NB4 (cell line): ENCODE results near the gene KCNT2.
"Not testable (repeated sequence)": the region's sequence is repeated elsewhere in the genome, so short reads cannot be mapped to it uniquely, and the experiment has no call there.

Source experiments
- DNase-seq: peaks from one replicate; pipeline ENCODE4 v3.0.0; 2010; ENCODE audit warnings: low read depth
- H3K4me3 ChIP-seq: one replicate; pipeline ENCODE4 v1.5.1; 2011; ENCODE audit warnings: mild to moderate bottlenecking, low read depth, low read length, moderate library complexity
- CTCF ChIP-seq: IDR thresholded peaks from one replicate; pipeline ENCODE4 v1.5.1; 2012; ENCODE audit warnings: low read depth, low read length
- MAX ChIP-seq: IDR thresholded peaks from 2 replicates; pipeline ENCODE4 v1.6.1; 2011; ENCODE audit warnings: low read depth, low read length
- MYC ChIP-seq: IDR thresholded peaks from 2 replicates; pipeline ENCODE4 v1.6.1; 2011; ENCODE audit warnings: low read depth, low read length
- POLR2A ChIP-seq: IDR thresholded peaks from 2 replicates; pipeline ENCODE4 v1.6.1; 2011; ENCODE audit warnings: mild to moderate bottlenecking; ENCODE audit not compliant: insufficient read length; ENCODE audit errors: extremely low read depth

The KCNT2 gene

GRCh38 chr1:196517193-196517592 lies 91.0 kb downstream of the KCNT2 start:
- H3K4me3 ChIP-seq: no peak overlapping the region
- no peak for DNase-seq
- TF ChIP-seq MYC (no peak), MAX (no peak), CTCF (no peak), POLR2A (no peak)

- H3K4me3 ChIP-seq: no peak overlapping the region
- no peak for TF ChIP-seq POLR2A
- TF ChIP-seq MAX: no peak
- TF ChIP-seq CTCF: no peak
- no peak for DNase-seq
Observed at GRCh38 chr1:196516373-196516772, 91.9 kb downstream of the KCNT2 start.

GRCh38 chr1:196515904-196516303 lies 92.3 kb downstream of the KCNT2 start:
- no peak for DNase-seq
- no peak overlapping the region for H3K4me3 ChIP-seq
- TF ChIP-seq CTCF (no peak), MYC (no peak), POLR2A (no peak), MAX (no peak)

GRCh38 chr1:196513821-196514220 lies 94.4 kb downstream of the KCNT2 start:
- TF ChIP-seq MAX: no peak
- TF ChIP-seq MYC: no peak
- TF ChIP-seq POLR2A: no peak
- TF ChIP-seq CTCF: no peak
- H3K4me3 ChIP-seq: no peak overlapping the region
- DNase-seq: no peak

GRCh38 chr1:196510451-196510850 lies 97.8 kb downstream of the KCNT2 start:
- no peak overlapping the region for H3K4me3 ChIP-seq
- DNase-seq: no peak
- TF ChIP-seq MAX (no peak), POLR2A (no peak), CTCF (no peak), MYC (no peak)

- DNase-seq, H3K4me3 ChIP-seq: not testable (repeated sequence)
Observed at GRCh38 chr1:196504224-196504623, 104.0 kb downstream of the KCNT2 start.
